ENCODE results near the gene PITPNM1. TPM values are rescaled to one million over a fixed set of nuclear protein-coding genes. Genes with fewer than 3 reads are reported as not detected.

The PITPNM1 gene
- total RNA-seq, 2 donors from 2014 or later, result 19.3 to 26.9 TPM

DNA sequence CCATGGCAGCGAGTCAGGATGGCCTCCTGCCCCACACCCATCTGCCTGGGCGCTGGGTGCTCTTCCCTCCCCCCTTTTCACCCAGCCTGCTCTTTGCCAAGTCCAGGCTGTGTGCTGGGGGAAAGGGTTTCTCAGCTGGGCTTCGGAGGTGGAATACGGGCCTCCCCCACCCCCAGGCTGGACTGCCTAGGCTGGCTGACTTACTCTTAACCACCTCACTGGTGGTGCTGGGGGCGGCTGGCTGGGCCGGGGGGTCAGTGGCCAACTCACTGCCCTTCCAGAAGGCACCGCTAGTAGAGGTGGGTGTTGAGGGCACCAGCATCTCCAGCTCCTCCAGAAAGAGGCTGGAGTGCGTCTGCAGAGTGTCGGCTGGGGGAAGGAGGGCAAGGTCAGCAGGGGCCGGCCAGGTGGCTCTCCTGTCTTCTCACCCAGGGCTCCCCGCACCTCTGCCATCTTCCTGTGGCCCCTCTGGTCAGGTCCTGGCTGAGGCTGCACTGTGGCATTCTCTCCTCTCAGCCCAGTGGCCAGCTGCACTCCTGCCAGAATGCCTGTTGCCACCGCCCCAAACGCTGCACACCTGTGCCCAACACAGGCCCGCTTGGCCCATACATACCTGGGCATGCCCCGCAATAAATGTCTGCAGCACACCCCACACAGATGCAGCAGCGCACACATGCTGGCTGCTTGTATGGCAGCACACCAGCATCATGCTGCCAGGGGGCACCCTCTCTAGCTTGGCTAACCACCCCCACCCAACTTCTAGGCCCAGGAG lies 9.7 kb downstream of the PITPNM1 start:
- intact Hi-C loops (cut with DNase I), result no loop called here
- DNase-seq (ENCODE audit: low spot score), result no peak
- Histone ChIP-seq H3K27ac (no peak overlapping the region), H3K9me3 (no peaks in the 10 kb centered on the region), H3K36me3 (no peaks in the 10 kb centered on the region), H3K27me3 (replicated peaks; ENCODE audit: insufficient read depth) (no peaks in the 10 kb centered on the region), H3K4me1 (replicated peaks) (no peaks in the 10 kb centered on the region), H3K4me3 (no peak overlapping the region)
- TF ChIP-seq POLR2A (IDR thresholded peaks at IDR 0.05), result no peak
- TF ChIP-seq POLR2AphosphoS5 (IDR thresholded peaks at IDR 0.05), result no peak
- TF ChIP-seq, protein P1, sequence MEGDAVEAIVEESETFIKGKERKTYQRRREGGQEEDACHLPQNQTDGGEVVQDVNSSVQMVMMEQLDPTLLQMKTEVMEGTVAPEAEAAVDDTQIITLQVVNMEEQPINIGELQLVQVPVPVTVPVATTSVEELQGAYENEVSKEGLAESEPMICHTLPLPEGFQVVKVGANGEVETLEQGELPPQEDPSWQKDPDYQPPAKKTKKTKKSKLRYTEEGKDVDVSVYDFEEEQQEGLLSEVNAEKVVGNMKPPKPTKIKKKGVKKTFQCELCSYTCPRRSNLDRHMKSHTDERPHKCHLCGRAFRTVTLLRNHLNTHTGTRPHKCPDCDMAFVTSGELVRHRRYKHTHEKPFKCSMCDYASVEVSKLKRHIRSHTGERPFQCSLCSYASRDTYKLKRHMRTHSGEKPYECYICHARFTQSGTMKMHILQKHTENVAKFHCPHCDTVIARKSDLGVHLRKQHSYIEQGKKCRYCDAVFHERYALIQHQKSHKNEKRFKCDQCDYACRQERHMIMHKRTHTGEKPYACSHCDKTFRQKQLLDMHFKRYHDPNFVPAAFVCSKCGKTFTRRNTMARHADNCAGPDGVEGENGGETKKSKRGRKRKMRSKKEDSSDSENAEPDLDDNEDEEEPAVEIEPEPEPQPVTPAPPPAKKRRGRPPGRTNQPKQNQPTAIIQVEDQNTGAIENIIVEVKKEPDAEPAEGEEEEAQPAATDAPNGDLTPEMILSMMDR (IDR thresholded peaks at IDR 0.05), result no peak
- 90% methylated on average over 13 of the region's 16 CpGs for WGBS

DNA sequence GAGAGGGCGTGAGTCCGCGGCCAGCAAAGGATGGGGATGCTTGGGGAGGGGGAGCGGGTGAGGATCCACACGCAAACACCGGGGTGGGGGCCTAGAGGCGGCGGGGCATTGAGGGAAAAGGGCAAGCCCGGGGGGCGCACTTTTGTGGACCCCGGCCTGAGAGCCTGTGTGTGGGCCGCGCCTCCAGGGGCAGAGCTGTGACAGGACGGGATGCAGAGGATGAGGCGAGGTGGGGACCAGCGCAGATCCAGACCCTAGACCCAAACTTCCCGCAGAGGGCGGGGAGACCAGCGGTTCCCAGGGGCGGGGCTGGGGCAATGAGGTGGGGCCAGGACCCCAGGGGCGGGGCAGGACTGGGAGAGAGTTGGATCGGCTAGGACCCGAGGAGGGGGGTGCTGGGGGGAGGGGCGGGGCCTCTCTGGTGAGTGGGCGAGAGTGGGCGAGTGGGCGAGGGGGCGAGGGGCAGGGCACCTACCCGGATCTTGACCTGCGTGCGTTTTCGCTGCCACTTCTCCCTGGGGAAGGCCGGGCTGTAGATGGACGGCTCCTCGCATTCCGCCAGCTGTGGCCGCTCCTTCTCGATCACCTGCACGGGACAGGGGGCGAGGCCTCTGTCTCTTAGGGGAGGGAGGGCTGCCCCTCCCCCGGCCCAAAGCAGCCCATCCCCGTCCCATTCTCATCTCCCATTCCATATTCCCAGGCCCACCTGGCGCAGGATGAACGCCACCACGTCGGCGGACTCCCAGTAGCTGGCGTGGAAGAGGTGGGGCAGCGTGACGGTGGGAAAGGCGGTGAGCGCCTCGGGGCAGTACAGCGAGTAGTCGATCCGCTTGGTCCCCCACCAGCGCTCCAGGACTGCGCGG lies 10.6 kb downstream of the PITPNM1 start:
- no peak for DNase-seq (ENCODE audit: low spot score)
- H3K27ac ChIP-seq, result no peak overlapping the region
- H3K4me1 ChIP-seq (replicated peaks), result no peaks in the 10 kb centered on the region
- H3K27me3 ChIP-seq (replicated peaks; ENCODE audit: insufficient read depth), result no peaks in the 10 kb centered on the region
- H3K9me3 ChIP-seq, result no peaks in the 10 kb centered on the region
- TF ChIP-seq POLR2AphosphoS5 (IDR thresholded peaks at IDR 0.05) (no peak), POLR2A (IDR thresholded peaks at IDR 0.05) (no peak)
- TF ChIP-seq, protein P1 (IDR thresholded peaks at IDR 0.05), result no peak
- 91% methylated on average over 59 of the region's 59 CpGs for WGBS
- no peak overlapping the region for H3K4me3 ChIP-seq
- intact Hi-C loops (cut with DNase I), result no loop called here
- no peaks in the 10 kb centered on the region for H3K36me3 ChIP-seq

DNA sequence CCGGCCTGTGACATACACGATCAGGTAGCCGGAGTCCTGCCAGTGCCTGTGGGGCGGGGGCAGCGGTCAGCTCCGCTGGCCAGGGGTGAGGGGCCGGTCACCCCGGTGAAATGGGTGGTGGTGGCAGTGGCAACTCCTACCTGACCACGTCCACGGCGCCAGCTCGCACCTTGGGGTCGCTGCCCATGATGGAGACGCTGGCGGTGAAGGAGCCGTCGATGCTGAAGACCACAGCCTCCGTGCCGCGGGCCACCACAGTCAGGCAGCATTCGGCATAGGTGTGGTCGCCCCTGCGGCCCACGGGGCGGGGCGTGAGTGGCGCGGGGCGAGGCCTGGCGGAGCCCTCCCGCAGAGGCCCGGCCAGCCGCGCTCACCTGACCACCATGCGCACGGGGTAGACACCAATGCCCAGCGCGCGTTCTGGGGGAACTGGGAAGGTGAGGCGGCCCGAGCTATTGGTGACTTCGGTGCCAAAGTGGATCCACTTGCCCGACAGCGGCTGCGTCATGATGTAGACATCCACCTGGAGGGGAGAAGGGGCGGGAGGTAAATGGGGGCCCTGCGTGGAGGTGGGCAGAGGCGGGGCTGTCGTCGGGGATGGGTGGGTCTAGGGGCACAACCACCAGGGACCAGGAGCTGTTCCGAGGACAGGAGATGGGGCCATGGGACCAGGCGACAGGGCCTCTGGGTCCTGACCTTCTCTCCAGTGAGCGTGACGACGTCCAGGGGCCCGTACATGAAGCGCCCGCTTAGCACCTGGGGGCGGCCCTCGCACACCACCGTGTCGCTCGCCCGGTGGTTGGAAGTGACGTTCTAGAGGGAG lies 11.4 kb downstream of the PITPNM1 start:
- no peak for TF ChIP-seq POLR2AphosphoS5 (IDR thresholded peaks at IDR 0.05)
- no peak for TF ChIP-seq POLR2A (IDR thresholded peaks at IDR 0.05)
- TF ChIP-seq, protein P1 (IDR thresholded peaks at IDR 0.05), result no peak

DNA sequence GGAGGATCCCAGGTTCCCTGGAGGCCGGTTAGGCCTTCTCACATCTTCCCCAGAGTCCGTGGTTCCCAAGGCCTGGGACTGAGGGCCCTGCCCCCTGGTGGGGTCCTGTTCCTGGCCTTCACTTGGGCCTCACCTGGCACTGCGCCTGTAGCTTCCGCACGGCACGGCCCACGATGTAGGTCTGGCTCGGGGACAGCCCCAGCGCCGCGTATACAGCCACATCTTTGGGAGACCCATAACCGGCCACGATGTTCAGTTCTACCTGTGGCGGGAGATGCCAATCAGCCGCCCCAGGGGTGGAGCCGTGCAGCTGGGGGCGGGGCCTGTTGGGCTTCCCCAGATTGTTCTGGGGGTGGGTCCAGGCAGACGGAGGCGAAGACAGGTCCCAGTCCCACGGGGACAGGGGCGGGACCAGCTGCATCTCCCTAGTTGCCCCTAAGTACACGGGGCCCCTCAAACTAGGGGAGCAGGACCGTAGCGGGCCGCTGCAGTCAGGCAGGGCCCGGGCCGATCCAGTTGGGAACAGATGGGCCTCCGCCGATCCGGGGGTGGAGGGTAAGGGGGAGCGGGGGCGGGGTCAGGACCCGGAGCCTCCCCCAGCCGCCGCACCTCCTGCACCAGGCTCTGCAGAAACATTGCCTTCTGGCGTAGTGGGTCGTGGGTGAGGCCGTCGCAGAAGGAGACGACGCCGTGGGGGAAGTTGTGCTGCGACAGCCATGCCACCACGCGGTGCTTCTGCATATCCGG lies 12.2 kb downstream of the PITPNM1 start:
- 86% methylated on average over 33 of the region's 46 CpGs for WGBS
- H3K27ac ChIP-seq, result no peak overlapping the region
- H3K9me3 ChIP-seq, result no peaks in the 10 kb centered on the region
- DNase-seq (ENCODE audit: low spot score), result no peak
- no peak overlapping the region for H3K4me3 ChIP-seq
- no peaks in the 10 kb centered on the region for H3K27me3 ChIP-seq (replicated peaks; ENCODE audit: insufficient read depth)
- TF ChIP-seq POLR2A (IDR thresholded peaks at IDR 0.05), result no peak
- TF ChIP-seq POLR2AphosphoS5 (IDR thresholded peaks at IDR 0.05), result no peak
- TF ChIP-seq, protein P1 (IDR thresholded peaks at IDR 0.05), result no peak
- no peaks in the 10 kb centered on the region for H3K4me1 ChIP-seq (replicated peaks)
- H3K36me3 ChIP-seq, result no peaks in the 10 kb centered on the region
- intact Hi-C loops (cut with DNase I), result no loop called here

More for the DNA sequence above, 11.4 kb downstream of the PITPNM1 start:
- Histone ChIP-seq H3K36me3 (no peaks in the 10 kb centered on the region), H3K27me3 (replicated peaks; ENCODE audit: insufficient read depth) (no peaks in the 10 kb centered on the region), H3K4me3 (no peak overlapping the region), H3K4me1 (replicated peaks) (no peaks in the 10 kb centered on the region), H3K27ac (no peak overlapping the region), H3K9me3 (no peaks in the 10 kb centered on the region)
- intact Hi-C loops (cut with DNase I), result no loop called here
- WGBS, result 95% methylated on average over 63 of the region's 65 CpGs
- DNase-seq (ENCODE audit: low spot score), result no peak

Measured in prostate gland (tissue), 2 donors.